B cell (primary cell): ENCODE data around the gene ATOSA. TPM values are rescaled to one million over a fixed set of nuclear protein-coding genes. Genes with fewer than 3 reads are reported as not detected.

ENCODE experiments used
- ATAC-seq: fragments of 200-7000 bp; cut with Tn5 transposase; one replicate; pipeline ENCODE4 v1.10.0; 2021; ENCODE audit warnings: low read depth, mild to moderate bottlenecking, moderate number of reproducible peaks, moderate library complexity
- CTCF ChIA-PET: fragments of 350-600 bp; sonication (Branson Sonifier 250); formaldehyde crosslinking; loops from one replicate; lab custom pipeline; 2021; ENCODE audit warnings: antibody characterized with exemption, inconsistent platforms; lab: Charles Lee
- POLR2A ChIA-PET: fragments of 350-600 bp; sonication (Branson Sonifier 250); formaldehyde crosslinking; loops from one replicate; lab custom pipeline; 2021; ENCODE audit warnings: antibody characterized with exemption; lab: Charles Lee
- DNase-seq: peaks from one replicate; pipeline ENCODE4 v3.0.0; 2013
- H2AFZ ChIP-seq: 2 replicates; pipeline ENCODE4 v1.6.1; 2012; ENCODE audit warnings: mild to moderate bottlenecking, low read depth, low read length; ENCODE audit not compliant: insufficient read depth, poor library complexity, severe bottlenecking
- H3K27ac ChIP-seq, 2 donors: 1 replicate in 1 of 2; 2 replicates in 1 of 2; pipeline ENCODE4 v1.5.1; 2012 to 2013; ENCODE audit warnings: low read length in 2 of 2, mild to moderate bottlenecking in 2 of 2, moderate library complexity in 1 of 2
- H3K27me3 ChIP-seq, 4 experiments: fragments of 200-600 bp in 1 of 4; sonication (generic) in 1 of 4; replicated peaks in 1 of 4; 1 replicate in 2 of 4; 2 replicates in 2 of 4; pipeline versions ENCODE4 v1.6.1 to v1.7.0; 2013 to 2016; ENCODE audit warnings: low read length in 3 of 4, mild to moderate bottlenecking in 2 of 4, mixed read lengths in 1 of 4, moderate library complexity in 1 of 4; ENCODE audit not compliant: insufficient read depth in 4 of 4, control insufficient read depth in 3 of 4; ENCODE audit errors: control extremely low read depth in 1 of 4
- H3K36me3 ChIP-seq, 2 experiments: replicated peaks in 1 of 2; 1 replicate in 1 of 2; 2 replicates in 1 of 2; pipeline versions ENCODE4 v1.6.1 to v1.7.1; 2013; ENCODE audit warnings: low read length in 1 of 2; ENCODE audit not compliant: insufficient read depth in 2 of 2, control insufficient read depth in 1 of 2; ENCODE audit errors: control extremely low read depth in 1 of 2, extremely low read depth in 1 of 2
- H3K4me1 ChIP-seq, 2 donors: fragments of 200-600 bp in 1 of 2; sonication (generic) in 1 of 2; 1 replicate in 1 of 2; 2 replicates in 1 of 2; pipeline versions ENCODE4 v1.5.1 to v1.6.1; 2013 to 2017; ENCODE audit warnings: low read length in 2 of 2; ENCODE audit not compliant: control insufficient read depth in 2 of 2, insufficient read depth in 2 of 2
- H3K4me2 ChIP-seq: replicated peaks from 2 replicates; pipeline ENCODE3; 2012; ENCODE audit warnings: mild to moderate bottlenecking, low read depth, low read length; ENCODE audit not compliant: poor library complexity, severe bottlenecking
- H3K4me3 ChIP-seq, 5 experiments: fragments of 200-600 bp in 1 of 5; sonication (generic) in 1 of 5; 1 replicate in 3 of 5; 2 replicates in 2 of 5; pipeline versions ENCODE4 v1.5.1 to v1.7.0; 2011 to 2016; ENCODE audit warnings: low read length in 4 of 5, mild to moderate bottlenecking in 4 of 5, low read depth in 2 of 5, control low read depth in 1 of 5, moderate library complexity in 1 of 5; ENCODE audit not compliant: insufficient read depth in 1 of 5; ENCODE audit errors: control extremely low read depth in 1 of 5, extremely low read depth in 1 of 5
- H3K79me2 ChIP-seq: fragments of 200-600 bp; sonication (generic); one replicate; pipeline ENCODE4 v1.6.0; 2016; ENCODE audit warnings: low read length; ENCODE audit not compliant: control insufficient read depth, insufficient read depth
- H3K9ac ChIP-seq: fragments of 200-600 bp; sonication (generic); 2 replicates; pipeline ENCODE4 v1.6.1; 2017; ENCODE audit warnings: mild to moderate bottlenecking, low read length, moderate library complexity
- H3K9me3 ChIP-seq, 3 donors: one replicate each; pipeline versions ENCODE4 v1.6.1 to v1.7.1; 2013; ENCODE audit warnings: low read length in 2 of 3; ENCODE audit not compliant: control insufficient read depth in 2 of 3, insufficient read depth in 1 of 3; ENCODE audit errors: control extremely low read depth in 1 of 3
- H4K20me1 ChIP-seq: 2 replicates; pipeline ENCODE4 v1.6.0; 2012; ENCODE audit warnings: mild to moderate bottlenecking, low read length; ENCODE audit not compliant: insufficient read depth, control insufficient read depth, poor library complexity, severe bottlenecking
- H3K27ac Mint-ChIP-seq: one replicate; pipeline ENCODE4 v1.8.0; 2021; ENCODE audit warnings: mixed read lengths
- H3K27me3 Mint-ChIP-seq: one replicate; pipeline ENCODE4 v1.8.0; 2021; ENCODE audit warnings: mixed read lengths
- H3K4me1 Mint-ChIP-seq: one replicate; pipeline ENCODE4 v1.8.0; 2021; ENCODE audit warnings: mixed read lengths
- H3K4me3 Mint-ChIP-seq: one replicate; pipeline ENCODE4 v1.8.0; 2021; ENCODE audit warnings: mixed read lengths
- H3K9me3 Mint-ChIP-seq: one replicate; pipeline ENCODE4 v1.8.0; 2022; ENCODE audit warnings: mixed read lengths; ENCODE audit not compliant: insufficient read depth
- EZH2 ChIP-seq: IDR thresholded peaks from 2 replicates; pipeline ENCODE4 v1.6.1; 2012; ENCODE audit warnings: borderline replicate concordance, low read depth, mild to moderate bottlenecking, moderate library complexity, low read length; ENCODE audit not compliant: insufficient read depth, poor library complexity, severe bottlenecking
- WGBS: methylation state at CpG from one replicate; pipeline ENCODE4 v1.1.5; 2013; ENCODE audit warnings: missing lambda C conversion rate; ENCODE audit not compliant: insufficient coverage; 5-methylcytosine and 5-hydroxymethylcytosine counted together
- intact Hi-C: fragments of 100-400 bp; cut with micrococcal nuclease; formaldehyde crosslinking; loops from one replicate; pipeline ENCODE4 v1.10.0; 2022
- polyA plus RNA-seq: library from polyadenylated mRNA; depleted of rRNA; stranded (reverse); fragments of >200 nt; gene quantifications from 2 replicates; pipeline ENCODE4 v1.2.3, GENCODE V29; 2012
- total RNA-seq, 2 donors: library from RNA; stranded (reverse); fragments of 120-200 nt in 1 of 2; gene quantifications; 1 replicate in 1 of 2; 2 replicates in 1 of 2; pipeline versions ENCODE4 v1.2.3 to v1.2.4, GENCODE V29; 2013 to 2022
- TF ChIP-seq, protein P1 (sequence below): fragments of 200-600 bp; IDR thresholded peaks from one replicate; pipeline ENCODE4 v1.8.0; 2022; ENCODE audit warnings: antibody characterized with exemption, mild to moderate bottlenecking

The ATOSA gene
- total and polyA plus RNA-seq, 2 donors (not counting 1 experiment from before 2014, with no cell fraction given) = 73.4 to 198 TPM

DNA sequence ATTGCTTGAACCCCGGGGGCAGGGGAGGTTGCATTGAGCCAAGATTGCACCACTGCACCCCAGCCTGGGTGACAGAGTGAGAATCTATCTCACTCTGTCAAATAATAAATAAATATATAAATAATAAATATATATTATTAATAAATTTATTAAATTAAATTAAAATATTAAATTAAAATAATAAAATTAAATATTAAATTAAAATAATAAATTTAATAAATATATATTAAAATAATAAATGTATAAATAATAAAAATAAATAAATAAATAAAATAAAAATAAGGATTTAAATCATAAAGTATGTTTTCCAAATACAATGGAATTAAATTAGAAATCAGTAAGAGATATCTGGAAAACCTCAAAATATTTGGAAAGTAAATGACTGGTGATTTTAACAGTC is 43.3 kb downstream of the ATOSA start:
- Histone ChIP-seq H4K20me1 (peaks cover 7% of the 10 kb centered on the region), H3K27ac (no peak overlapping the region), H3K36me3 (peaks cover 11 to 64% of the 10 kb centered on the region in 2 experiments), H3K4me3 (no peak overlapping the region), H3K9me3 (no peaks in the 10 kb centered on the region), H3K79me2 (peaks cover 37% of the 10 kb centered on the region), H3K4me2 (no peak overlapping the region), H3K27me3 (no peaks in the 10 kb centered on the region), H3K4me1 (no peaks in the 10 kb centered on the region), H3K9ac (no peak overlapping the region), H2AFZ (no peak overlapping the region)
- Mint-ChIP-seq H3K4me1 (peaks cover 3% of the 10 kb centered on the region), H3K27ac (no peak overlapping the region), H3K9me3 (no peaks in the 10 kb centered on the region), H3K4me3 (no peak overlapping the region), H3K27me3 (no peaks in the 10 kb centered on the region)
- CTCF ChIA-PET = no interaction called here
- WGBS = no CpG with 5 or more reads among the region's 1 CpG
- TF ChIP-seq, protein P1, sequence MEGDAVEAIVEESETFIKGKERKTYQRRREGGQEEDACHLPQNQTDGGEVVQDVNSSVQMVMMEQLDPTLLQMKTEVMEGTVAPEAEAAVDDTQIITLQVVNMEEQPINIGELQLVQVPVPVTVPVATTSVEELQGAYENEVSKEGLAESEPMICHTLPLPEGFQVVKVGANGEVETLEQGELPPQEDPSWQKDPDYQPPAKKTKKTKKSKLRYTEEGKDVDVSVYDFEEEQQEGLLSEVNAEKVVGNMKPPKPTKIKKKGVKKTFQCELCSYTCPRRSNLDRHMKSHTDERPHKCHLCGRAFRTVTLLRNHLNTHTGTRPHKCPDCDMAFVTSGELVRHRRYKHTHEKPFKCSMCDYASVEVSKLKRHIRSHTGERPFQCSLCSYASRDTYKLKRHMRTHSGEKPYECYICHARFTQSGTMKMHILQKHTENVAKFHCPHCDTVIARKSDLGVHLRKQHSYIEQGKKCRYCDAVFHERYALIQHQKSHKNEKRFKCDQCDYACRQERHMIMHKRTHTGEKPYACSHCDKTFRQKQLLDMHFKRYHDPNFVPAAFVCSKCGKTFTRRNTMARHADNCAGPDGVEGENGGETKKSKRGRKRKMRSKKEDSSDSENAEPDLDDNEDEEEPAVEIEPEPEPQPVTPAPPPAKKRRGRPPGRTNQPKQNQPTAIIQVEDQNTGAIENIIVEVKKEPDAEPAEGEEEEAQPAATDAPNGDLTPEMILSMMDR = no peak
- no peak for TF ChIP-seq EZH2
- no peak for DNase-seq
- POLR2A ChIA-PET = no interaction called here
- ATAC-seq = no peak
- intact Hi-C loops = no loop called here

Other genes with a start within 250 kb of the ATOSA start
- gene MYO5A, start 150.5 kb downstream of the ATOSA start, total RNA-seq = 44.4 and 45.3 TPM in 2 replicates
- gene MYO5A, start 150.5 kb downstream of the ATOSA start, polyA plus RNA-seq = 12.2 and 15.9 TPM in 2 replicates
- gene ARPP19, start 110.4 kb downstream of the ATOSA start, total RNA-seq = 147 and 152 TPM in 2 replicates
- 22.0 and 59.3 TPM in 2 replicates for gene ARPP19, start 110.4 kb downstream of the ATOSA start, polyA plus RNA-seq
- gene ONECUT1, start 110.9 kb upstream of the ATOSA start, total RNA-seq = not detected in 2 replicates
- gene ONECUT1, start 110.9 kb upstream of the ATOSA start, polyA plus RNA-seq = not detected in 2 replicates